Measurements from ENCODE around the gene EYA3.

- TF ChIP-seq CTCF (conservative IDR thresholded peaks at IDR 0.05) (no peak), ZFX (IDR thresholded peaks at IDR 0.05) (no peak)
Measured at GRCh38 chr1:27960762-27961645, 127.4 kb downstream of the EYA3 start.
